Effector memory CD8-positive, alpha-beta T cell (primary cell): Measurements from ENCODE around the gene TPX2.
A peak's percentile ranks its signal among the peaks of the same experiment; 100 is the strongest.

Experiments used
- ATAC-seq: fragments of 150-1000 bp; cut with Tn5 transposase; replicated peaks from 2 replicates; pipeline ENCODE4 v1.10.0; 2021; ENCODE audit warnings: mild to moderate bottlenecking, moderate library complexity
- DNase-seq, 3 experiments: peaks; one replicate each; pipeline ENCODE4 v3.0.0; 2021
- H3K27ac Mint-ChIP-seq, 2 donors: one replicate each; pipeline ENCODE4 v1.8.0; 2022; ENCODE audit warnings: mild to moderate bottlenecking in 2 of 2, mixed read lengths in 2 of 2, moderate library complexity in 2 of 2
- H3K27me3 Mint-ChIP-seq, 2 donors: one replicate each; pipeline ENCODE4 v1.8.0; 2022; ENCODE audit warnings: mixed read lengths in 2 of 2
- H3K36me3 Mint-ChIP-seq: one replicate; pipeline ENCODE4 v1.8.0; 2022; ENCODE audit warnings: mild to moderate bottlenecking, moderate library complexity, mixed read lengths; ENCODE audit not compliant: insufficient read depth
- H3K4me1 Mint-ChIP-seq, 2 donors: one replicate each; pipeline ENCODE4 v1.8.0; 2022; ENCODE audit warnings: low read depth in 2 of 2, mixed read lengths in 2 of 2
- H3K4me3 Mint-ChIP-seq, 2 donors: one replicate each; pipeline ENCODE4 v1.8.0; 2022; ENCODE audit warnings: mild to moderate bottlenecking in 2 of 2, mixed read lengths in 2 of 2, moderate library complexity in 2 of 2
- H3K9me3 Mint-ChIP-seq, 2 donors: one replicate each; pipeline ENCODE4 v1.8.0; 2022; ENCODE audit warnings: mixed read lengths in 2 of 2

The TPX2 gene

GRCh38 chr20:31835977-31836852 lies 97.1 kb downstream of the TPX2 start:
- Mint-ChIP-seq H3K9me3 (no peaks in the 10 kb centered on the region), H3K4me3 (peak overlapping the region; percentile 46 to 58), H3K4me1 (peaks cover 10 to 11% of the 10 kb centered on the region in 2 donors), H3K27me3 (no peaks in the 10 kb centered on the region), H3K36me3 (peaks cover 3% of the 10 kb centered on the region), H3K27ac (peak overlapping the region; percentile 44 to 82)
- ATAC-seq (peak; percentile 72), DNase-seq (peak in 2 of 3 experiments; percentile 10 to 14)

GRCh38 chr20:31836853-31837608 lies 97.9 kb downstream of the TPX2 start:
- ATAC-seq: no peak
- Mint-ChIP-seq H3K36me3 (peaks cover 3% of the 10 kb centered on the region), H3K4me3 (no peak overlapping the region), H3K4me1 (peaks cover 10 to 11% of the 10 kb centered on the region in 2 donors), H3K27me3 (no peaks in the 10 kb centered on the region), H3K9me3 (no peaks in the 10 kb centered on the region), H3K27ac (no peak overlapping the region)
- no peak for DNase-seq

- H3K9me3 Mint-ChIP-seq: no peaks in the 10 kb centered on the region
- no peak overlapping the region for H3K4me3 Mint-ChIP-seq
- peaks cover 10 to 11% of the 10 kb centered on the region in 2 donors for H3K4me1 Mint-ChIP-seq
- no peak for DNase-seq
- H3K36me3 Mint-ChIP-seq: peaks cover 3% of the 10 kb centered on the region
- no peak for ATAC-seq
- H3K27me3 Mint-ChIP-seq: no peaks in the 10 kb centered on the region
- H3K27ac Mint-ChIP-seq: no peak overlapping the region
Observed at GRCh38 chr20:31837896-31838397, 98.9 kb downstream of the TPX2 start.

- no peak overlapping the region for H3K27ac Mint-ChIP-seq
Observed at GRCh38 chr20:31838646-31839292, 99.7 kb downstream of the TPX2 start.

GRCh38 chr20:31839782-31840487 lies 100.8 kb downstream of the TPX2 start:
- Mint-ChIP-seq H3K36me3 (peaks cover 3% of the 10 kb centered on the region), H3K4me1 (peaks cover 10% of the 10 kb centered on the region in 2 donors), H3K9me3 (no peaks in the 10 kb centered on the region), H3K4me3 (no peak overlapping the region), H3K27me3 (no peaks in the 10 kb centered on the region), H3K27ac (no peak overlapping the region)
- no peak for ATAC-seq
- DNase-seq: no peak

More at GRCh38 chr20:31838646-31839292, 99.7 kb downstream of the TPX2 start:
- Mint-ChIP-seq H3K4me1 (peaks cover 10% of the 10 kb centered on the region in 2 donors), H3K27me3 (no peaks in the 10 kb centered on the region), H3K4me3 (no peak overlapping the region), H3K36me3 (peaks cover 3% of the 10 kb centered on the region), H3K9me3 (no peaks in the 10 kb centered on the region)
- no peak for ATAC-seq
- DNase-seq: no peak

GRCh38 chr20:31840906-31841816 lies 102.1 kb downstream of the TPX2 start:
- peaks cover 3% of the 10 kb centered on the region for H3K36me3 Mint-ChIP-seq
- H3K9me3 Mint-ChIP-seq: no peaks in the 10 kb centered on the region
- no peak for DNase-seq
- H3K4me3 Mint-ChIP-seq: no peak overlapping the region
- H3K4me1 Mint-ChIP-seq: peaks cover 3 to 5% of the 10 kb centered on the region in 2 donors
- no peaks in the 10 kb centered on the region for H3K27me3 Mint-ChIP-seq
- ATAC-seq: no peak
- H3K27ac Mint-ChIP-seq: no peak overlapping the region

GRCh38 chr20:31841928-31842327 lies 102.8 kb downstream of the TPX2 start:
- no peaks in the 10 kb centered on the region for H3K27me3 Mint-ChIP-seq
- H3K4me3 Mint-ChIP-seq: no peak overlapping the region
- H3K36me3 Mint-ChIP-seq: peaks cover 3% of the 10 kb centered on the region
- DNase-seq (no peak), ATAC-seq (no peak)
- no peaks in the 10 kb centered on the region for H3K4me1 Mint-ChIP-seq
- H3K9me3 Mint-ChIP-seq: no peaks in the 10 kb centered on the region
- no peak overlapping the region for H3K27ac Mint-ChIP-seq

GRCh38 chr20:31842471-31843157 lies 103.5 kb downstream of the TPX2 start:
- ATAC-seq: no peak
- H3K4me1 Mint-ChIP-seq: no peaks in the 10 kb centered on the region
- no peak for DNase-seq
- no peaks in the 10 kb centered on the region for H3K36me3 Mint-ChIP-seq
- no peaks in the 10 kb centered on the region for H3K27me3 Mint-ChIP-seq
- no peak overlapping the region for H3K4me3 Mint-ChIP-seq
- H3K27ac Mint-ChIP-seq: no peak overlapping the region
- H3K9me3 Mint-ChIP-seq: no peaks in the 10 kb centered on the region

GRCh38 chr20:31843288-31843687 lies 104.2 kb downstream of the TPX2 start:
- Mint-ChIP-seq H3K36me3 (no peaks in the 10 kb centered on the region), H3K9me3 (no peaks in the 10 kb centered on the region), H3K4me3 (no peak overlapping the region), H3K27ac (peak overlapping the region in 1 of 2 donors; percentile 28), H3K4me1 (no peaks in the 10 kb centered on the region), H3K27me3 (no peaks in the 10 kb centered on the region)
- ATAC-seq (peak; percentile 10), DNase-seq (no peak)

GRCh38 chr20:31843881-31844280 lies 104.8 kb downstream of the TPX2 start:
- ATAC-seq: peak; percentile 30
- Mint-ChIP-seq H3K27me3 (peaks cover 0 to 5% of the 10 kb centered on the region in 2 donors), H3K27ac (peak overlapping the region in 1 of 2 donors; percentile 28), H3K9me3 (no peaks in the 10 kb centered on the region), H3K4me3 (no peak overlapping the region), H3K4me1 (no peaks in the 10 kb centered on the region), H3K36me3 (no peaks in the 10 kb centered on the region)
- DNase-seq: no peak

- no peaks in the 10 kb centered on the region for H3K36me3 Mint-ChIP-seq
- DNase-seq: no peak
Observed at GRCh38 chr20:31844737-31845299, 105.7 kb downstream of the TPX2 start.

More at GRCh38 chr20:31844737-31845299, 105.7 kb downstream of the TPX2 start:
- no peaks in the 10 kb centered on the region for H3K4me1 Mint-ChIP-seq
- no peak overlapping the region for H3K4me3 Mint-ChIP-seq
- H3K27ac Mint-ChIP-seq: no peak overlapping the region
- no peaks in the 10 kb centered on the region for H3K9me3 Mint-ChIP-seq
- ATAC-seq: peak; percentile 18
- peaks cover 0 to 7% of the 10 kb centered on the region in 2 donors for H3K27me3 Mint-ChIP-seq
